MM.1S (cell line): ENCODE measurements around the gene PGA5.

Experiments
- CTCF ChIP-seq: fragments of 300-600 bp; sonication (generic); IDR thresholded peaks from 2 replicates; pipeline ENCODE4 v1.5.1; 2016; ENCODE audit warnings: antibody characterized with exemption, low read length, mixed read lengths
- EZH2 ChIP-seq: fragments of 300-600 bp; sonication (generic); optimal IDR thresholded peaks from 2 replicates; pipeline ENCODE3; 2017; ENCODE audit warnings: low read depth, mild to moderate bottlenecking, antibody characterized with exemption, low read length, mixed read lengths
- EZH2phosphoT487 ChIP-seq: fragments of 300-600 bp; sonication (generic); IDR thresholded peaks from 2 replicates; pipeline ENCODE4 v1.6.1; 2018; ENCODE audit warnings: antibody characterized with exemption, low read length

DNA sequence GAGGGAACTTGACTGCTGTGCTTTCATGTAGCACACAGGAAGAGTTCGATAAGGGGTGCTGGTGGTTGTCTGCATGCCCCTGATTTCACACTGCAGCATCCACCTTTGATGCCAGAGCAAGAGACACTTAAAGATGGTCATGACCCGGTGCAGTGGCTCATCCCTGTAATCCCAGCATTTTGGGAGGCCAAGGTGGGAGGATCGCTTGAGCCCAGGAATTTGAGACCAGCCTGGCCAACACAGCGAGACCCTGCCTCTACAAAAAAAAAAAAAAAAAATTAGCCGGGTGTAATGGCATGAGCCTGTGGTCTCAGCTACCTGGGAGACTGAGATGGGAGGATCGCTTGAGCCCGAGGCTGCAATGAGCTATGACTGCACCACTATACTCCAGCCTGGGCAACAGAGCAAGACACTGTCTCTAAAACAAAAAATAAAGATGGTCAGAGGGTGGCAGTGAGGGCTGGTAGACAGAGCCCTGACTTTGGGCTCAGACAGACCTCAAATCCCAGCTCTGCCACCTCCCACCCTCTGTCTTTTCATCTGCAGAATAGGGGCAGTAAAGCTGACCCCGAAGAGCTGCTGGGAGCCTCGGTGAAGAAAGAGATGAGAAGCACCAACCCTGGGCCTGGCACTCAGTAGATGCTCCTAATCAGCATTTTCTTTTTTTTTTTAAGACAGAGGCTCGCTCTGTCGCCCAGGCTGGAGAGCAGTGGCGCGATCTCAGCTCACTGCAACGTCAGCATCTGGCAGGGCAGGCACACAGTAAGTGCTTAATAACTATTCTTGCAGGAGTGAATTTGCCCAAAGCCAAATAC, 36.4 kb downstream of the PGA5 start:
- TF ChIP-seq CTCF (no peak), EZH2 (no peak), EZH2phosphoT487 (no peak)
